Gastrocnemius medialis (tissue), 4 donors: ENCODE measurements around the gene PFKFB3.

Source experiments
- CTCF ChIP-seq, 5 experiments: fragments of 450-650 bp in 3 of 5; fragments of 200-600 bp in 2 of 5; sonication (generic) in 2 of 5; IDR thresholded peaks in 4 of 5; conservative IDR thresholded peaks in 1 of 5; 1 replicate in 4 of 5; 2 replicates in 1 of 5; pipeline ENCODE4 v1.5.1; 2016 to 2019; ENCODE audit warnings: antibody characterized with exemption in 5 of 5, mild to moderate bottlenecking in 3 of 5, moderate library complexity in 3 of 5
- POLR2A ChIP-seq, 2 donors: fragments of 450-650 bp; IDR thresholded peaks; one replicate each; pipeline ENCODE4 v1.6.1; 2017; ENCODE audit warnings: antibody characterized with exemption in 2 of 2, mild to moderate bottlenecking in 2 of 2, moderate library complexity in 2 of 2

GRCh38 chr10:6178581-6178980 is 24.2 kb upstream of the PFKFB3 start:
- TF ChIP-seq CTCF (IDR thresholded peaks at IDR 0.05 in 4 of 5, conservative IDR thresholded peaks at IDR 0.05 in 1 of 5) (no peak), POLR2A (IDR thresholded peaks at IDR 0.05) (no peak)
